Panc1 (cell line): ENCODE results near the gene FBXW7. TPM values are rescaled to one million over a fixed set of nuclear protein-coding genes. Genes with fewer than 3 reads are reported as not detected.

Experiments used
- ATAC-seq: fragments of 200-7000 bp; cut with Tn5 transposase; 2 replicates; pipeline ENCODE4 v1.9.1; 2020; ENCODE audit warnings: mild to moderate bottlenecking, moderate library complexity
- BruUV-seq: library from RNA; stranded (reverse); fragments of 400-500 nt; replicated peaks from 2 replicates; lab custom pipeline; 2021; lab: Mats Ljungman, UMichigan
- CTCF ChIA-PET: fragments of 300-600 bp; sonication (Branson Sonifier 250); formaldehyde crosslinking; loops from one replicate; lab custom pipeline; 2022; ENCODE audit warnings: antibody characterized with exemption; lab: Charles Lee
- POLR2A ChIA-PET: fragments of 300-600 bp; sonication (Branson Sonifier 250); formaldehyde crosslinking; loops from one replicate; lab custom pipeline; 2022; ENCODE audit warnings: antibody characterized with exemption; lab: Charles Lee
- DNase-seq: peaks from one replicate; pipeline ENCODE4 v3.0.0-alpha.2; 2010; ENCODE audit warnings: low read depth, low spot score
- H3K27ac ChIP-seq: 2 replicates; pipeline ENCODE4 v1.5.1; 2011; ENCODE audit warnings: mild to moderate bottlenecking, low read length, inconsistent platforms
- H3K27me3 ChIP-seq: fragments of 200-500 bp; sonication (Bioruptor generic); 2 replicates; pipeline ENCODE4 v1.6.0; 2014; ENCODE audit warnings: low read length, inconsistent platforms; ENCODE audit not compliant: control insufficient read depth, insufficient read depth
- H3K36me3 ChIP-seq: fragments of 200-500 bp; sonication (Bioruptor generic); 2 replicates; pipeline ENCODE4 v1.5.1; 2014; ENCODE audit warnings: inconsistent platforms, mild to moderate bottlenecking, low read length, moderate library complexity; ENCODE audit not compliant: control insufficient read depth, insufficient read depth
- H3K4me1 ChIP-seq: 2 replicates; pipeline ENCODE4 v1.5.1; 2011; ENCODE audit warnings: inconsistent platforms, mild to moderate bottlenecking, low read length, moderate library complexity; ENCODE audit not compliant: control insufficient read depth, insufficient read depth
- H3K4me3 ChIP-seq, 2 experiments: 2 replicates each; pipeline ENCODE4 v1.5.1; 2011 to 2012; ENCODE audit warnings: low read depth in 2 of 2, low read length in 2 of 2, mild to moderate bottlenecking in 2 of 2, inconsistent platforms in 1 of 2, moderate library complexity in 1 of 2
- H3K9me3 ChIP-seq: fragments of 200-500 bp; sonication (Bioruptor generic); 2 replicates; pipeline ENCODE4 v1.5.1; 2014; ENCODE audit warnings: low read depth, mild to moderate bottlenecking, inconsistent platforms, low read length, moderate library complexity; ENCODE audit not compliant: control insufficient read depth, insufficient read depth
- POLR2AphosphoS5 ChIP-seq: IDR thresholded peaks from 2 replicates; pipeline ENCODE4 v1.6.1; 2012; ENCODE audit warnings: mild to moderate bottlenecking, low read depth, low read length, moderate library complexity
- SIN3A ChIP-seq: IDR thresholded peaks from 2 replicates; pipeline ENCODE4 v1.6.1; 2012; ENCODE audit warnings: low read depth, mild to moderate bottlenecking, low read length, moderate library complexity, borderline replicate concordance; ENCODE audit not compliant: insufficient read depth
- TCF7L2 ChIP-seq: IDR thresholded peaks from 2 replicates; pipeline ENCODE4 v1.6.1; 2011; ENCODE audit warnings: mild to moderate bottlenecking, low read depth, low read length, inconsistent platforms
- in situ Hi-C: cut with HindIII; loops from 2 replicates; pipeline ENCODE4 v1.10.0; 2016; ENCODE audit warnings: low sequenced_read_pairs, low pct_unique_long_range_greater_than_20kb
- intact Hi-C: fragments of 100-400 bp; cut with micrococcal nuclease; formaldehyde crosslinking; loops from one replicate; pipeline ENCODE4 v1.10.0; 2022; ENCODE audit not compliant: unreplicated experiment
- total RNA-seq: library from RNA; stranded (reverse); gene quantifications from one replicate; pipeline ENCODE4 v1.2.1, GENCODE V29; 2021; ENCODE audit not compliant: unreplicated experiment
- TF ChIP-seq, protein P1 (sequence below): fragments of 450-650 bp; IDR thresholded peaks from 2 replicates; pipeline ENCODE4 v1.5.1; 2017; ENCODE audit warnings: mild to moderate bottlenecking
- TF ChIP-seq, protein P2 (sequence below), 2 experiments: IDR thresholded peaks; 2 replicates each; pipeline ENCODE4 v1.6.1; 2011 to 2012; ENCODE audit warnings: low read depth in 2 of 2, control low read depth in 1 of 2, low read length in 1 of 2, mild to moderate bottlenecking in 1 of 2, moderate library complexity in 1 of 2; ENCODE audit not compliant: insufficient read depth in 1 of 2

FBXW7 gene
- total RNA-seq, 1 experiment from 2014 or later: 16.2 TPM

- intact Hi-C loops: no loop called here
- DNase-seq (no peak), ATAC-seq (no peak)
- in situ Hi-C loops: no loop called here
- BruUV-seq: no TSS peak
- no peaks in the 10 kb centered on the region for H3K36me3 ChIP-seq
- TF ChIP-seq SIN3A (no peak), TCF7L2 (no peak), POLR2AphosphoS5 (no peak)
- TF ChIP-seq, protein P1, sequence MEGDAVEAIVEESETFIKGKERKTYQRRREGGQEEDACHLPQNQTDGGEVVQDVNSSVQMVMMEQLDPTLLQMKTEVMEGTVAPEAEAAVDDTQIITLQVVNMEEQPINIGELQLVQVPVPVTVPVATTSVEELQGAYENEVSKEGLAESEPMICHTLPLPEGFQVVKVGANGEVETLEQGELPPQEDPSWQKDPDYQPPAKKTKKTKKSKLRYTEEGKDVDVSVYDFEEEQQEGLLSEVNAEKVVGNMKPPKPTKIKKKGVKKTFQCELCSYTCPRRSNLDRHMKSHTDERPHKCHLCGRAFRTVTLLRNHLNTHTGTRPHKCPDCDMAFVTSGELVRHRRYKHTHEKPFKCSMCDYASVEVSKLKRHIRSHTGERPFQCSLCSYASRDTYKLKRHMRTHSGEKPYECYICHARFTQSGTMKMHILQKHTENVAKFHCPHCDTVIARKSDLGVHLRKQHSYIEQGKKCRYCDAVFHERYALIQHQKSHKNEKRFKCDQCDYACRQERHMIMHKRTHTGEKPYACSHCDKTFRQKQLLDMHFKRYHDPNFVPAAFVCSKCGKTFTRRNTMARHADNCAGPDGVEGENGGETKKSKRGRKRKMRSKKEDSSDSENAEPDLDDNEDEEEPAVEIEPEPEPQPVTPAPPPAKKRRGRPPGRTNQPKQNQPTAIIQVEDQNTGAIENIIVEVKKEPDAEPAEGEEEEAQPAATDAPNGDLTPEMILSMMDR: no peak
- TF ChIP-seq, protein P2, sequence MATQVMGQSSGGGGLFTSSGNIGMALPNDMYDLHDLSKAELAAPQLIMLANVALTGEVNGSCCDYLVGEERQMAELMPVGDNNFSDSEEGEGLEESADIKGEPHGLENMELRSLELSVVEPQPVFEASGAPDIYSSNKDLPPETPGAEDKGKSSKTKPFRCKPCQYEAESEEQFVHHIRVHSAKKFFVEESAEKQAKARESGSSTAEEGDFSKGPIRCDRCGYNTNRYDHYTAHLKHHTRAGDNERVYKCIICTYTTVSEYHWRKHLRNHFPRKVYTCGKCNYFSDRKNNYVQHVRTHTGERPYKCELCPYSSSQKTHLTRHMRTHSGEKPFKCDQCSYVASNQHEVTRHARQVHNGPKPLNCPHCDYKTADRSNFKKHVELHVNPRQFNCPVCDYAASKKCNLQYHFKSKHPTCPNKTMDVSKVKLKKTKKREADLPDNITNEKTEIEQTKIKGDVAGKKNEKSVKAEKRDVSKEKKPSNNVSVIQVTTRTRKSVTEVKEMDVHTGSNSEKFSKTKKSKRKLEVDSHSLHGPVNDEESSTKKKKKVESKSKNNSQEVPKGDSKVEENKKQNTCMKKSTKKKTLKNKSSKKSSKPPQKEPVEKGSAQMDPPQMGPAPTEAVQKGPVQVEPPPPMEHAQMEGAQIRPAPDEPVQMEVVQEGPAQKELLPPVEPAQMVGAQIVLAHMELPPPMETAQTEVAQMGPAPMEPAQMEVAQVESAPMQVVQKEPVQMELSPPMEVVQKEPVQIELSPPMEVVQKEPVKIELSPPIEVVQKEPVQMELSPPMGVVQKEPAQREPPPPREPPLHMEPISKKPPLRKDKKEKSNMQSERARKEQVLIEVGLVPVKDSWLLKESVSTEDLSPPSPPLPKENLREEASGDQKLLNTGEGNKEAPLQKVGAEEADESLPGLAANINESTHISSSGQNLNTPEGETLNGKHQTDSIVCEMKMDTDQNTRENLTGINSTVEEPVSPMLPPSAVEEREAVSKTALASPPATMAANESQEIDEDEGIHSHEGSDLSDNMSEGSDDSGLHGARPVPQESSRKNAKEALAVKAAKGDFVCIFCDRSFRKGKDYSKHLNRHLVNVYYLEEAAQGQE (IDR thresholded peaks at IDR 0.05; ENCODE audit: insufficient read depth in 1 of 2, low read depth in 2 of 2, low read length in 1 of 2): no peak
- H3K27ac ChIP-seq: no peak overlapping the region
- no peaks in the 10 kb centered on the region for H3K27me3 ChIP-seq
- CTCF ChIA-PET: no interaction called here
- H3K4me1 ChIP-seq: no peaks in the 10 kb centered on the region
- no peak overlapping the region for H3K4me3 ChIP-seq
- POLR2A ChIA-PET: no interaction called here
- no peaks in the 10 kb centered on the region for H3K9me3 ChIP-seq
These were observed 214.5 kb downstream of the FBXW7 start for GRCh38 chr4:152321398-152321797.

DNA sequence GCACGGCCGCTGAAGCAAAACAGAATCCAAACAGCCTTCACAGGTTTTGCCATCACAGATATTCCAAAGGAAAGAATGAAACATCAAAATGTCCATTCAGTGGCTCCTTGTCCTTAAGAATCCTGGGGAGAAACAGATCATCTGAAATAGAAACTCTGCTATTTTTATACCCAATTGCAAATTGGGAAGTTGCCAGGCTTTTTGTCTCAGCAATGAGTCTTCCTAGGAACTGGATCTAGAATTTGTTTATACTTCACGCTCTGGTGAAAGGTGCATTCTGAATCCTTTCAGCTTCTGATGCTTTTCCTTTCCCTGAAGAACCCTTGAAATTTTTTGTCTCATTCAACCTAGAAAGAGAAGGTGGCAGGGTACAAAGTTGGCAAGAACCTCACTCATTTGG is 218.9 kb downstream of the FBXW7 start:
- ATAC-seq (no peak), DNase-seq (no peak)
- in situ Hi-C loops: no loop called here
- Histone ChIP-seq H3K27ac (no peak overlapping the region), H3K36me3 (no peaks in the 10 kb centered on the region), H3K4me3 (no peak overlapping the region), H3K4me1 (no peaks in the 10 kb centered on the region), H3K27me3 (no peaks in the 10 kb centered on the region), H3K9me3 (no peaks in the 10 kb centered on the region)
- CTCF ChIA-PET: no interaction called here
- TF ChIP-seq, protein P1: no peak
- TF ChIP-seq SIN3A (no peak), TCF7L2 (no peak), POLR2AphosphoS5 (no peak)
- TF ChIP-seq, protein P2 (IDR thresholded peaks at IDR 0.05; ENCODE audit: insufficient read depth in 1 of 2, low read depth in 2 of 2, low read length in 1 of 2): no peak
- POLR2A ChIA-PET: no interaction called here
- intact Hi-C loops: no loop called here
- BruUV-seq: no TSS peak
